RWPE2 (cell line): ENCODE data around the gene PGM5.

Experiments used
- ATAC-seq: fragments of 200-7000 bp; cut with Tn5 transposase; 3 replicates; pipeline ENCODE4 v1.9.1; 2021; ENCODE audit warnings: low read depth
- DNase-seq: peaks from one replicate; pipeline ENCODE4 v3.0.0-alpha.2; 2020; ENCODE audit warnings: low spot score
- H3K27ac ChIP-seq: fragments of 450-650 bp; 2 replicates; pipeline ENCODE4 v1.5.1; 2017; ENCODE audit warnings: mild to moderate bottlenecking; ENCODE audit not compliant: poor library complexity, severe bottlenecking
- H3K27me3 ChIP-seq: fragments of 250-450 bp; sonication (Bioruptor Pico); 2 replicates; pipeline ENCODE4 v1.5.1; 2021; ENCODE audit warnings: mild to moderate bottlenecking, moderate library complexity; ENCODE audit not compliant: insufficient read depth, poor library complexity, severe bottlenecking
- H3K36me3 ChIP-seq: fragments of 250-450 bp; sonication (Bioruptor Pico); 2 replicates; pipeline ENCODE4 v1.5.1; 2020; ENCODE audit warnings: low read depth, mild to moderate bottlenecking, moderate library complexity
- H3K4me1 ChIP-seq: fragments of 250-450 bp; sonication (Bioruptor Pico); 2 replicates; pipeline ENCODE4 v1.5.1; 2021; ENCODE audit warnings: mild to moderate bottlenecking, moderate library complexity; ENCODE audit not compliant: insufficient read depth, poor library complexity, severe bottlenecking
- H3K4me3 ChIP-seq: fragments of 250-450 bp; sonication (Bioruptor Pico); 2 replicates; pipeline ENCODE4 v1.5.1; 2021; ENCODE audit warnings: mild to moderate bottlenecking, moderate library complexity; ENCODE audit not compliant: severe bottlenecking
- H3K9me3 ChIP-seq: fragments of 250-450 bp; sonication (Bioruptor Pico); 2 replicates; pipeline ENCODE4 v1.5.1; 2021; ENCODE audit warnings: mild to moderate bottlenecking, moderate library complexity; ENCODE audit not compliant: severe bottlenecking
- CTCF ChIP-seq: fragments of 450-650 bp; IDR thresholded peaks from one replicate; pipeline ENCODE4 v1.5.1; 2017; ENCODE audit warnings: mild to moderate bottlenecking, moderate library complexity; ENCODE audit not compliant: poor library complexity, severe bottlenecking

Gene PGM5

GRCh38 chr9:68454579-68455334 lies 98.3 kb downstream of the PGM5 start:
- no peak for TF ChIP-seq CTCF
- ATAC-seq (no peak), DNase-seq (no peak)
- H3K27ac ChIP-seq, result no peak overlapping the region
- no peak overlapping the region for H3K4me3 ChIP-seq
- H3K27me3 ChIP-seq, result peaks cover 2% of the 10 kb centered on the region
- H3K4me1 ChIP-seq, result no peaks in the 10 kb centered on the region
- H3K9me3 ChIP-seq, result no peaks in the 10 kb centered on the region
- H3K36me3 ChIP-seq, result no peaks in the 10 kb centered on the region

GRCh38 chr9:68455451-68455850 lies 99.0 kb downstream of the PGM5 start:
- no peaks in the 10 kb centered on the region for H3K36me3 ChIP-seq
- no peak for TF ChIP-seq CTCF
- H3K4me1 ChIP-seq, result no peaks in the 10 kb centered on the region
- no peak overlapping the region for H3K4me3 ChIP-seq
- no peaks in the 10 kb centered on the region for H3K9me3 ChIP-seq
- H3K27ac ChIP-seq, result no peak overlapping the region
- no peak for DNase-seq
- ATAC-seq, result no peak; the same call in 2 of the 3 replicates
- peaks cover under 1% of the 10 kb centered on the region for H3K27me3 ChIP-seq

GRCh38 chr9:68457803-68458202 lies 101.4 kb downstream of the PGM5 start:
- TF ChIP-seq CTCF, result no peak
- no peak for ATAC-seq
- Histone ChIP-seq H3K4me3 (no peak overlapping the region), H3K9me3 (no peaks in the 10 kb centered on the region), H3K36me3 (no peaks in the 10 kb centered on the region), H3K27ac (no peak overlapping the region), H3K27me3 (no peaks in the 10 kb centered on the region), H3K4me1 (no peaks in the 10 kb centered on the region)
- DNase-seq, result no peak

- Histone ChIP-seq H3K4me1 (no peaks in the 10 kb centered on the region), H3K27ac (no peak overlapping the region), H3K9me3 (no peaks in the 10 kb centered on the region), H3K36me3 (no peaks in the 10 kb centered on the region), H3K27me3 (no peaks in the 10 kb centered on the region), H3K4me3 (no peak overlapping the region)
- no peak for TF ChIP-seq CTCF
- ATAC-seq (no peak), DNase-seq (no peak)
These were observed 102.5 kb downstream of the PGM5 start for GRCh38 chr9:68458918-68459317.

GRCh38 chr9:68462105-68462775 lies 105.8 kb downstream of the PGM5 start:
- no peak overlapping the region for H3K27ac ChIP-seq
- H3K36me3 ChIP-seq, result no peaks in the 10 kb centered on the region
- H3K27me3 ChIP-seq, result no peaks in the 10 kb centered on the region
- DNase-seq, result no peak
- no peaks in the 10 kb centered on the region for H3K4me1 ChIP-seq
- no peak for TF ChIP-seq CTCF
- H3K9me3 ChIP-seq, result no peaks in the 10 kb centered on the region
- H3K4me3 ChIP-seq, result no peak overlapping the region
- ATAC-seq, result no peak
